ENCODE measurements around the gene OSBPL10.

DNA sequence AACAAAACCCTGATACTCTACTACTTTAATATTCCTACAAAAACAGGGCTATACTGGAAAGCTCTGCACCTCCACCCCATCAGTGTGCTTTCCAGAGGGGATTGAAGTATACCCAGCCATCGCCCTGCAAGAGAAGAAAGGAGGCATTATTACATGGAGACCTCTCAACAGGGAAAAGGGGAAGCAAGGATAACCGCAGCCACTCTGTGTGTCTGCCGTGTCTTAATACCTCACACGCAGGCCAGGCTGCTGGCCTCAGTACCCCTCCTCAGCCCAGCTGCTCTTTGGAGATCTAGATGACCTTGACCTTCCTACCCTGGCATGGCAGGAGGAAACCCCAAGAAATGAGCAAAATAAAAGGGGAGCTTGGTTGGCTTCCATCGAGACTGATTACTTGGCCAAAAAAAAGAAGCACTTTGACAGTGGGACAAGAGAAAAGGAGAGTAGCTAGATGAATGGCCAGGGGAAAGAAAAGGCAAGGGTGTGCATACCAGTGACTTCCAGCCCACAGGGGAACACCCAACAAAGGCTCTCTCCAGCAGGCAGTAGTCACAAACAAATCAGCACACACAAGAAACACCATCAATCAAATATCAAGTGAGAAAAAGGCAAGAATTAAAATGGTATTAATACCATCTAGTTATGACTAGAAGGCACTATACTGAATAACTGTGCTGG lies 318.9 kb downstream of the OSBPL10 start:
- TF ChIP-seq POLR2AphosphoS5 (IDR thresholded peaks at IDR 0.05) (no peak), EP300 (IDR thresholded peaks at IDR 0.05) (no peak)
